Erythroblast (primary cell): ENCODE results near the gene NCKAP5.

Source experiments
- GATA1 ChIP-seq: IDR thresholded peaks from 2 replicates; pipeline ENCODE4 v1.6.1; 2011; ENCODE audit warnings: low read depth, mild to moderate bottlenecking, control low read depth, low read length, moderate library complexity
- POLR2A ChIP-seq: IDR thresholded peaks from 2 replicates; pipeline ENCODE4 v1.6.1; 2011; ENCODE audit warnings: mild to moderate bottlenecking, low read length

GRCh38 chr2:133232556-133232955, 335.7 kb downstream of the NCKAP5 start:
- TF ChIP-seq GATA1 (no peak), POLR2A (no peak)
